ENCODE data around the gene KSR1. TPM values are rescaled to one million over a fixed set of nuclear protein-coding genes. Genes with fewer than 3 reads are reported as not detected.

KSR1 gene
- total RNA-seq, 4 donors from 2014 or later, result 10.4 to 17.7 (median 13.2) TPM

- ATAC-seq, result no peak
- Histone ChIP-seq H3K9me3 (no peaks in the 10 kb centered on the region), H3K27ac (peak overlapping the region in 3 of 4 donors; percentile 45 to 53 (median 49)), H3K36me3 (no peaks in the 10 kb centered on the region), H3K4me1 (peaks cover 28 to 34% of the 10 kb centered on the region in 2 donors), H3K4me3 (no peak overlapping the region), H3K27me3 (no peaks in the 10 kb centered on the region)
- no peak for DNase-seq
- TF ChIP-seq CTCF (IDR thresholded peaks at IDR 0.05 in 4 of 5, conservative IDR thresholded peaks at IDR 0.05 in 1 of 5) (no peak), POLR2A (IDR thresholded peaks at IDR 0.05) (no peak)
- intact Hi-C loops (cut with DNase I; ENCODE audit: low total_unique reads), result loop anchor here (10.0 kb wide), 1 partner anchor 109 kb away; the partner anchor contains the start of gene KSR1
- in situ Hi-C loops (cut with MboI; ENCODE audit: low sequenced_read_pairs in 4 of 4), result no loop called here
These were observed 107.3 kb downstream of the KSR1 start for GRCh38 chr17:27563532-27563931.

GRCh38 chr17:27564463-27564862, 108.2 kb downstream of the KSR1 start:
- no peaks in the 10 kb centered on the region for H3K27me3 ChIP-seq
- TF ChIP-seq POLR2A (IDR thresholded peaks at IDR 0.05) (no peak), CTCF (IDR thresholded peaks at IDR 0.05 in 4 of 5, conservative IDR thresholded peaks at IDR 0.05 in 1 of 5) (no peak)
- H3K9me3 ChIP-seq, result no peaks in the 10 kb centered on the region
- H3K36me3 ChIP-seq, result no peaks in the 10 kb centered on the region
- H3K4me3 ChIP-seq, result no peak overlapping the region
- intact Hi-C loops (cut with DNase I; ENCODE audit: low total_unique reads), result loop anchor here (10.0 kb wide), 1 partner anchor 110 kb away; the partner anchor contains the start of gene KSR1
- in situ Hi-C loops (cut with MboI; ENCODE audit: low sequenced_read_pairs in 4 of 4), result no loop called here
- peaks cover 37 to 43% of the 10 kb centered on the region in 2 donors for H3K4me1 ChIP-seq
- ATAC-seq (no peak), DNase-seq (no peak)
- H3K27ac ChIP-seq, result no peak overlapping the region

- peak overlapping the region; percentile 64 to 98 (median 80) for H3K27ac ChIP-seq
- peaks cover 46 to 53% of the 10 kb centered on the region in 2 donors for H3K4me1 ChIP-seq
- DNase-seq, result no peak
- H3K4me3 ChIP-seq, result no peak overlapping the region
- H3K9me3 ChIP-seq, result no peaks in the 10 kb centered on the region
- no peaks in the 10 kb centered on the region for H3K36me3 ChIP-seq
- no peak for TF ChIP-seq POLR2A (IDR thresholded peaks at IDR 0.05)
- no peak for TF ChIP-seq CTCF (IDR thresholded peaks at IDR 0.05 in 4 of 5, conservative IDR thresholded peaks at IDR 0.05 in 1 of 5)
- intact Hi-C loops (cut with DNase I; ENCODE audit: low total_unique reads), result loop anchor here (10.0 kb wide), 1 partner anchor 111 kb away; the partner anchor contains the start of gene KSR1
- no peaks in the 10 kb centered on the region for H3K27me3 ChIP-seq
- ATAC-seq, result no peak
- in situ Hi-C loops (cut with MboI; ENCODE audit: low sequenced_read_pairs in 4 of 4), result no loop called here
These were observed 109.8 kb downstream of the KSR1 start for GRCh38 chr17:27565874-27566670.

- TF ChIP-seq POLR2A (IDR thresholded peaks at IDR 0.05) (no peak), CTCF (IDR thresholded peaks at IDR 0.05 in 4 of 5, conservative IDR thresholded peaks at IDR 0.05 in 1 of 5) (no peak)
- intact Hi-C loops (cut with DNase I; ENCODE audit: low total_unique reads), result loop anchor here (10.0 kb wide), 1 partner anchor 112 kb away; the partner anchor contains the start of gene KSR1
These were observed 110.7 kb downstream of the KSR1 start for GRCh38 chr17:27566671-27567562.

More at GRCh38 chr17:27566671-27567562, 110.7 kb downstream of the KSR1 start:
- no peak for ATAC-seq
- Histone ChIP-seq H3K27ac (peak overlapping the region; percentile 64 to 98 (median 80)), H3K36me3 (no peaks in the 10 kb centered on the region), H3K9me3 (no peaks in the 10 kb centered on the region), H3K4me3 (no peak overlapping the region), H3K4me1 (peaks cover 52 to 58% of the 10 kb centered on the region in 2 donors), H3K27me3 (no peaks in the 10 kb centered on the region)
- DNase-seq, result no peak
- in situ Hi-C loops (cut with MboI; ENCODE audit: low sequenced_read_pairs in 4 of 4), result no loop called here

Data from gastrocnemius medialis (tissue), 4 donors.